Prostate gland (tissue), 2 donors: ENCODE measurements around the gene GPR18.

ENCODE experiments used
- CTCF ChIP-seq, 4 experiments: fragments of 200-600 bp in 2 of 4; fragments of 450-650 bp in 2 of 4; sonication (generic) in 2 of 4; IDR thresholded peaks; 1 replicate in 3 of 4; 2 replicates in 1 of 4; pipeline ENCODE4 v1.5.1; 2016 to 2019; ENCODE audit warnings: antibody characterized with exemption in 4 of 4, mild to moderate bottlenecking in 2 of 4, moderate library complexity in 2 of 4
- POLR2A ChIP-seq: fragments of 450-650 bp; IDR thresholded peaks from one replicate; pipeline ENCODE4 v1.6.1; 2016; ENCODE audit warnings: antibody characterized with exemption, mild to moderate bottlenecking

GRCh38 chr13:99282264-99283231, 24.4 kb upstream of the GPR18 start:
- TF ChIP-seq CTCF (IDR thresholded peaks at IDR 0.05) = no peak
- TF ChIP-seq POLR2A = no peak
